ENCODE measurements around the gene THOC5.
A peak's percentile ranks its signal among the peaks of the same experiment; 100 is the strongest.

The THOC5 gene

GRCh38 chr22:29476116-29476515 is 77.4 kb downstream of the THOC5 start:
- no peak for DNase-seq (ENCODE audit: low read depth in 3 of 3)

- no peak for DNase-seq (ENCODE audit: low read depth in 3 of 3)
These were observed 78.0 kb downstream of the THOC5 start for GRCh38 chr22:29475550-29475949.

GRCh38 chr22:29473001-29473400 is 80.6 kb downstream of the THOC5 start:
- no peak for DNase-seq (ENCODE audit: low read depth in 3 of 3)

GRCh38 chr22:29470159-29470855 is 83.2 kb downstream of the THOC5 start:
- peak; percentile 17 to 45 (median 23) for DNase-seq (ENCODE audit: low read depth in 3 of 3)

- DNase-seq (ENCODE audit: low read depth in 3 of 3), result no peak
These were observed 83.8 kb downstream of the THOC5 start for GRCh38 chr22:29469755-29470154.

GRCh38 chr22:29464581-29464980 is 89.0 kb downstream of the THOC5 start:
- no peak for DNase-seq (ENCODE audit: low read depth in 3 of 3)

- DNase-seq (ENCODE audit: low read depth in 3 of 3), result no peak
These were observed 89.9 kb downstream of the THOC5 start for GRCh38 chr22:29463629-29464028.

- DNase-seq (ENCODE audit: low read depth in 3 of 3), result no peak
These were observed 92.3 kb downstream of the THOC5 start for GRCh38 chr22:29461263-29461662.

GRCh38 chr22:29459773-29460172 is 93.8 kb downstream of the THOC5 start:
- no peak for DNase-seq (ENCODE audit: low read depth in 3 of 3)

GRCh38 chr22:29458551-29458950 is 95.0 kb downstream of the THOC5 start:
- DNase-seq (ENCODE audit: low read depth in 3 of 3), result no peak

- no peak for DNase-seq (ENCODE audit: low read depth in 3 of 3)
These were observed 95.8 kb downstream of the THOC5 start for GRCh38 chr22:29457730-29458129.

- no peak for DNase-seq (ENCODE audit: low read depth in 3 of 3)
These were observed 97.3 kb downstream of the THOC5 start for GRCh38 chr22:29456211-29456671.

All from stimulated activated CD4-positive, alpha-beta T cell treated with anti-CD3 and anti-CD28 coated beads, TNF-alpha, amount 100 ng/mL, for 4 hours (primary cell).